MCF 10A (cell line): ENCODE data around the gene HNRNPM. TPM values are rescaled to one million over a fixed set of nuclear protein-coding genes. Genes with fewer than 3 reads are reported as not detected.

ENCODE experiments used
- BruUV-seq: library from RNA; stranded (reverse); fragments of 400-500 nt; replicated peaks from 2 replicates; lab custom pipeline; 2021; lab: Mats Ljungman, UMichigan
- CTCF ChIA-PET: fragments of 300-600 bp; sonication (Branson Sonifier 250); formaldehyde crosslinking; extraction: SDS; loops from one replicate; lab custom pipeline; 2021; ENCODE audit warnings: antibody characterized with exemption, inconsistent platforms; lab: Yijun Ruan, JAX
- POLR2A ChIA-PET: fragments of 300-600, 350-650 bp; sonication (Branson Sonifier 250); formaldehyde crosslinking; extraction: SDS; loops from one replicate; lab custom pipeline; 2020; ENCODE audit warnings: antibody characterized with exemption, inconsistent platforms; lab: Yijun Ruan, JAX
- DNase-seq: peaks from one replicate; pipeline ENCODE4 v3.0.0-alpha.2; 2018; ENCODE audit not compliant: unreplicated experiment
- H3K27ac Mint-ChIP-seq: one replicate; pipeline ENCODE4 v1.8.0; 2022; ENCODE audit warnings: mild to moderate bottlenecking, low read depth, mixed read lengths; ENCODE audit not compliant: unreplicated experiment
- H3K27me3 Mint-ChIP-seq: one replicate; pipeline ENCODE4 v1.8.0; 2022; ENCODE audit warnings: mixed read lengths; ENCODE audit not compliant: insufficient read depth, unreplicated experiment
- H3K36me3 Mint-ChIP-seq: one replicate; pipeline ENCODE4 v1.8.0; 2022; ENCODE audit warnings: mild to moderate bottlenecking, moderate library complexity, mixed read lengths; ENCODE audit not compliant: insufficient read depth, unreplicated experiment
- H3K4me1 Mint-ChIP-seq: one replicate; pipeline ENCODE4 v1.8.0; 2022; ENCODE audit warnings: mixed read lengths; ENCODE audit not compliant: insufficient read depth, unreplicated experiment
- H3K4me3 Mint-ChIP-seq: one replicate; pipeline ENCODE4 v1.8.0; 2022; ENCODE audit warnings: mild to moderate bottlenecking, moderate library complexity, mixed read lengths; ENCODE audit not compliant: unreplicated experiment
- H3K9me3 Mint-ChIP-seq: one replicate; pipeline ENCODE4 v1.8.0; 2022; ENCODE audit warnings: mixed read lengths; ENCODE audit not compliant: unreplicated experiment
- CTCF ChIP-seq: fragments of 200-600 bp; IDR thresholded peaks from one replicate; pipeline ENCODE4 v1.8.0; 2022; ENCODE audit warnings: antibody characterized with exemption, mild to moderate bottlenecking; ENCODE audit not compliant: unreplicated experiment
- intact Hi-C: fragments of 100-400 bp; cut with micrococcal nuclease; formaldehyde crosslinking; loops from 2 replicates; pipeline ENCODE4 v1.14.1; 2022
- total RNA-seq: library from RNA; stranded (reverse); gene quantifications from 2 replicates; pipeline ENCODE4 v1.2.3, GENCODE V29; 2022

HNRNPM gene
- total RNA-seq, 1 experiment from 2014 or later = 161 TPM

GRCh38 chr19:8537099-8537498 is 92.3 kb downstream of the HNRNPM start:
- H3K36me3 Mint-ChIP-seq = no peaks in the 10 kb centered on the region
- H3K4me1 Mint-ChIP-seq = no peaks in the 10 kb centered on the region
- no peak overlapping the region for H3K27ac Mint-ChIP-seq
- no peak for DNase-seq
- H3K9me3 Mint-ChIP-seq = no peaks in the 10 kb centered on the region
- ChIA-PET CTCF (interaction anchor here (0.6 kb wide), 1 partner anchor 193 kb away, joined by 3 read pairs; no protein-coding TSS in a partner anchor), POLR2A (no interaction called here)
- no peak for TF ChIP-seq CTCF
- H3K27me3 Mint-ChIP-seq = peaks cover 13% of the 10 kb centered on the region
- intact Hi-C loops = no loop called here
- no peak overlapping the region for H3K4me3 Mint-ChIP-seq
- BruUV-seq = no TSS peak

Other genes starting within 250 kb of the HNRNPM start
- gene CERS4, start 235.6 kb upstream of the HNRNPM start, total RNA-seq = 1.1 and 1.5 TPM in 2 replicates
- gene CD320, start 136.6 kb upstream of the HNRNPM start, total RNA-seq = 39.2 and 68.8 TPM in 2 replicates
- 83.2 and 91.8 TPM in 2 replicates for gene NDUFA7, start 123.6 kb upstream of the HNRNPM start, total RNA-seq
- 2,247 and 2,362 TPM in 2 replicates for gene RPS28, start 123.5 kb upstream of the HNRNPM start, total RNA-seq
- gene KANK3, start 101.7 kb upstream of the HNRNPM start, total RNA-seq = 0.79 and 1.2 TPM in 2 replicates
- gene ANGPTL4, start 80.8 kb upstream of the HNRNPM start, total RNA-seq = 12.6 and 32.8 TPM in 2 replicates
- gene RAB11B, start 54.6 kb upstream of the HNRNPM start, total RNA-seq = 67.2 and 73.3 TPM in 2 replicates
- 8.3 and 11.5 TPM in 2 replicates for gene MARCHF2, start 31.7 kb upstream of the HNRNPM start, total RNA-seq
- gene PRAM1, start 57.7 kb downstream of the HNRNPM start, total RNA-seq = 0.15 TPM in 1 of 2 replicates, not detected in the other
- gene ZNF414, start 69.2 kb downstream of the HNRNPM start, total RNA-seq = 16.3 and 27.2 TPM in 2 replicates
- gene MYO1F, start 132.5 kb downstream of the HNRNPM start, total RNA-seq = 0.16 and 0.27 TPM in 2 replicates
- gene ADAMTS10, start 165.7 kb downstream of the HNRNPM start, total RNA-seq = not detected in 2 replicates
- not detected in 2 replicates for gene NFILZ, start 185.7 kb downstream of the HNRNPM start, total RNA-seq